GM21717 (cell line): ENCODE data around the gene DNAH14.
"Not testable (repeated sequence)": the region's sequence is repeated elsewhere in the genome, so short reads cannot be mapped to it uniquely, and the experiment has no call there.

Experiments used
- ATAC-seq: cut with Tn5 transposase; IDR thresholded peaks from one replicate; pipeline ENCODE4 v1.9.1; 2021; ENCODE audit warnings: mild to moderate bottlenecking, moderate library complexity; ENCODE audit not compliant: unreplicated experiment

The DNAH14 gene

GRCh38 chr1:224991550-224991949 is 62.1 kb downstream of the DNAH14 start:
- not testable (repeated sequence) for ATAC-seq

GRCh38 chr1:224995602-224996001 is 66.1 kb downstream of the DNAH14 start:
- no peak for ATAC-seq

- no peak for ATAC-seq
Observed at GRCh38 chr1:224996266-224996665, 66.8 kb downstream of the DNAH14 start.

- ATAC-seq: no peak
Observed at GRCh38 chr1:224998185-224998584, 68.7 kb downstream of the DNAH14 start.

GRCh38 chr1:225004396-225004795 is 74.9 kb downstream of the DNAH14 start:
- no peak for ATAC-seq

- not testable (repeated sequence) for ATAC-seq
Observed at GRCh38 chr1:225006352-225006751, 76.9 kb downstream of the DNAH14 start.

- not testable (repeated sequence) for ATAC-seq
Observed at GRCh38 chr1:225008050-225008449, 78.6 kb downstream of the DNAH14 start.

- no peak for ATAC-seq
Observed at GRCh38 chr1:225021037-225021436, 91.6 kb downstream of the DNAH14 start.

- ATAC-seq: no peak
Observed at GRCh38 chr1:225026701-225027100, 97.2 kb downstream of the DNAH14 start.

- not testable (repeated sequence) for ATAC-seq
Observed at GRCh38 chr1:225036441-225036840, 107.0 kb downstream of the DNAH14 start.

- ATAC-seq: no peak
Observed at GRCh38 chr1:225042263-225042662, 112.8 kb downstream of the DNAH14 start.

- ATAC-seq: no peak
Observed at GRCh38 chr1:225044258-225044657, 114.8 kb downstream of the DNAH14 start.

GRCh38 chr1:225049594-225049993 is 120.1 kb downstream of the DNAH14 start:
- no peak for ATAC-seq

- ATAC-seq: no peak
Observed at GRCh38 chr1:225063722-225064121, 134.2 kb downstream of the DNAH14 start.

GRCh38 chr1:225070972-225071371 is 141.5 kb downstream of the DNAH14 start:
- ATAC-seq: no peak

GRCh38 chr1:225097175-225097574 is 167.7 kb downstream of the DNAH14 start:
- no peak for ATAC-seq

- ATAC-seq: no peak
Observed at GRCh38 chr1:225111000-225111399, 181.5 kb downstream of the DNAH14 start.

GRCh38 chr1:225113265-225113664 is 183.8 kb downstream of the DNAH14 start:
- no peak for ATAC-seq

GRCh38 chr1:225114354-225114990 is 185.0 kb downstream of the DNAH14 start:
- ATAC-seq: no peak

GRCh38 chr1:225119307-225119706 is 189.8 kb downstream of the DNAH14 start:
- no peak for ATAC-seq

GRCh38 chr1:225121095-225121494 is 191.6 kb downstream of the DNAH14 start:
- no peak for ATAC-seq

GRCh38 chr1:225131869-225132268 is 202.4 kb downstream of the DNAH14 start:
- ATAC-seq: no peak

- no peak for ATAC-seq
Observed at GRCh38 chr1:225137976-225138375, 208.5 kb downstream of the DNAH14 start.
